ENCODE results near the gene AIF1L. TPM values are rescaled to one million over a fixed set of nuclear protein-coding genes. Genes with fewer than 3 reads are reported as not detected.

Gene AIF1L
- total RNA-seq, 1 experiment from 2014 or later: 5.6 TPM

GRCh38 chr9:131067625-131068024 lies 28.7 kb upstream of the AIF1L start:
- no peak for TF ChIP-seq EZH2 (IDR thresholded peaks at IDR 0.05; ENCODE audit: borderline replicate concordance, low read depth, low read length, poor library complexity, severe bottlenecking)
- TF ChIP-seq CTCF (conservative IDR thresholded peaks at IDR 0.05; ENCODE audit: low read depth, low read length): no peak
- Histone ChIP-seq H3K4me3 (ENCODE audit: low read depth, low read length, poor library complexity, severe bottlenecking) (no peak overlapping the region), H3K27ac (ENCODE audit: low read depth, low read length, poor library complexity, severe bottlenecking) (no peak overlapping the region), H3K9me3 (ENCODE audit: low read depth, low read length, poor library complexity, severe bottlenecking) (no peaks in the 10 kb centered on the region), H3K27me3 (replicated peaks; ENCODE audit: insufficient read depth, low read depth, low read length, poor library complexity) (no peaks in the 10 kb centered on the region), H3K36me3 (ENCODE audit: insufficient read depth, low read length, poor library complexity, severe bottlenecking) (no peaks in the 10 kb centered on the region), H3K4me1 (ENCODE audit: insufficient read depth, low read length, poor library complexity, severe bottlenecking) (no peaks in the 10 kb centered on the region)
- no TSS peak for BruUV-seq (replicated peaks)
- intact Hi-C loops (cut with micrococcal nuclease; ENCODE audit: unreplicated experiment): no loop called here
- no peak for DNase-seq (ENCODE audit: low spot score)
- CTCF ChIA-PET: no interaction called here
- POLR2A ChIA-PET (ENCODE audit: low non-redundant PET): interaction anchor here (0.6 kb wide), 1 partner anchor 24 kb away, joined by 3 read pairs; no protein-coding TSS in a partner anchor

GRCh38 chr9:131068076-131068816 lies 28.1 kb upstream of the AIF1L start:
- H3K9me3 ChIP-seq (ENCODE audit: low read depth, low read length, poor library complexity, severe bottlenecking): no peaks in the 10 kb centered on the region
- TF ChIP-seq CTCF (conservative IDR thresholded peaks at IDR 0.05; ENCODE audit: low read depth, low read length): no peak
- no peak for TF ChIP-seq EZH2 (IDR thresholded peaks at IDR 0.05; ENCODE audit: borderline replicate concordance, low read depth, low read length, poor library complexity, severe bottlenecking)
- H3K4me1 ChIP-seq (ENCODE audit: insufficient read depth, low read length, poor library complexity, severe bottlenecking): no peaks in the 10 kb centered on the region
- intact Hi-C loops (cut with micrococcal nuclease; ENCODE audit: unreplicated experiment): no loop called here
- CTCF ChIA-PET: no interaction called here
- no peaks in the 10 kb centered on the region for H3K36me3 ChIP-seq (ENCODE audit: insufficient read depth, low read length, poor library complexity, severe bottlenecking)
- DNase-seq (ENCODE audit: low spot score): no peak
- POLR2A ChIA-PET (ENCODE audit: low non-redundant PET): interaction anchor here (0.6 kb wide), 1 partner anchor 24 kb away, joined by 3 read pairs; no protein-coding TSS in a partner anchor
- no TSS peak for BruUV-seq (replicated peaks)
- no peak overlapping the region for H3K27ac ChIP-seq (ENCODE audit: low read depth, low read length, poor library complexity, severe bottlenecking)
- H3K4me3 ChIP-seq (ENCODE audit: low read depth, low read length, poor library complexity, severe bottlenecking): no peak overlapping the region
- no peaks in the 10 kb centered on the region for H3K27me3 ChIP-seq (replicated peaks; ENCODE audit: insufficient read depth, low read depth, low read length, poor library complexity)

- CTCF ChIA-PET: no interaction called here
- intact Hi-C loops (cut with micrococcal nuclease; ENCODE audit: unreplicated experiment): no loop called here
Observed at GRCh38 chr9:131069699-131070098, 26.6 kb upstream of the AIF1L start.

More at GRCh38 chr9:131069699-131070098, 26.6 kb upstream of the AIF1L start:
- Histone ChIP-seq H3K4me1 (ENCODE audit: insufficient read depth, low read length, poor library complexity, severe bottlenecking) (no peaks in the 10 kb centered on the region), H3K36me3 (ENCODE audit: insufficient read depth, low read length, poor library complexity, severe bottlenecking) (no peaks in the 10 kb centered on the region), H3K27me3 (replicated peaks; ENCODE audit: insufficient read depth, low read depth, low read length, poor library complexity) (no peaks in the 10 kb centered on the region), H3K4me3 (ENCODE audit: low read depth, low read length, poor library complexity, severe bottlenecking) (no peak overlapping the region), H3K9me3 (ENCODE audit: low read depth, low read length, poor library complexity, severe bottlenecking) (no peaks in the 10 kb centered on the region), H3K27ac (ENCODE audit: low read depth, low read length, poor library complexity, severe bottlenecking) (no peak overlapping the region)
- POLR2A ChIA-PET (ENCODE audit: low non-redundant PET): no interaction called here
- no TSS peak for BruUV-seq (replicated peaks)
- TF ChIP-seq EZH2 (IDR thresholded peaks at IDR 0.05; ENCODE audit: borderline replicate concordance, low read depth, low read length, poor library complexity, severe bottlenecking): no peak
- TF ChIP-seq CTCF (conservative IDR thresholded peaks at IDR 0.05; ENCODE audit: low read depth, low read length): no peak
- DNase-seq (ENCODE audit: low spot score): no peak

Data from A673 (cell line).